Mucosa of descending colon (tissue), 3 donors: ENCODE results near the gene RPS16. TPM values are rescaled to one million over a fixed set of nuclear protein-coding genes. Genes with fewer than 3 reads are reported as not detected.

Source experiments
- ATAC-seq: fragments of 200-7000 bp; cut with Tn5 transposase; one replicate; pipeline ENCODE4 v1.9.1; 2020; ENCODE audit warnings: mild to moderate bottlenecking, moderate library complexity
- DNase-seq, 3 donors: peaks; one replicate each; pipeline ENCODE4 v3.0.0-alpha.2; 2020
- H3K36me3 ChIP-seq: fragments of 200-600 bp; one replicate; pipeline ENCODE4 v1.8.0; 2021; ENCODE audit warnings: low read depth, mild to moderate bottlenecking
- H3K4me1 ChIP-seq: fragments of 200-600 bp; one replicate; pipeline ENCODE4 v1.8.0; 2021; ENCODE audit warnings: low read depth, mild to moderate bottlenecking
- H3K4me3 ChIP-seq: fragments of 200-600 bp; one replicate; pipeline ENCODE4 v1.8.0; 2021; ENCODE audit warnings: mild to moderate bottlenecking
- H3K9me3 ChIP-seq: fragments of 200-600 bp; one replicate; pipeline ENCODE4 v1.8.0; 2021; ENCODE audit warnings: mild to moderate bottlenecking
- intact Hi-C, 2 donors: fragments of 100-400 bp; cut with DNase I in 1 of 2; cut with micrococcal nuclease in 1 of 2; formaldehyde crosslinking; loops; one replicate each; pipeline versions ENCODE4 v1.11.0 to v1.11.1; 2022; cut with DNase I, micrococcal nuclease
- microRNA-seq: library from miRNA; unstranded; fragments of <30 nt; microRNA quantifications from one replicate; pipeline ENCODE4, GENCODE V29; 2019
- total RNA-seq, 3 donors: library from RNA; stranded (reverse); fragmentation: NEBNext Ultra II Directional in 2 of 3; extraction: Animal tissue kit (Norgen Biotek cat#: 25700) in 2 of 3; gene quantifications; one replicate each; pipeline versions ENCODE4 v1.2.1 to v1.2.4, GENCODE V29; 2021 to 2023
- TF ChIP-seq, protein P1 (sequence below): fragments of 200-600 bp; IDR thresholded peaks from one replicate; pipeline ENCODE4 v1.8.0; 2022; ENCODE audit warnings: antibody characterized with exemption, mild to moderate bottlenecking
- donor health status: DM: no; HTN: no; CAD: no; lungs with moderate emphysema.
- donor health status: DM: no; HTN: no; CAD: no.
- donor health status: DM: no; HTN: yes; CAD: no.

The RPS16 gene
- total RNA-seq, 3 donors from 2014 or later, result 1,270 to 1,804 (median 1,507) TPM

DNA sequence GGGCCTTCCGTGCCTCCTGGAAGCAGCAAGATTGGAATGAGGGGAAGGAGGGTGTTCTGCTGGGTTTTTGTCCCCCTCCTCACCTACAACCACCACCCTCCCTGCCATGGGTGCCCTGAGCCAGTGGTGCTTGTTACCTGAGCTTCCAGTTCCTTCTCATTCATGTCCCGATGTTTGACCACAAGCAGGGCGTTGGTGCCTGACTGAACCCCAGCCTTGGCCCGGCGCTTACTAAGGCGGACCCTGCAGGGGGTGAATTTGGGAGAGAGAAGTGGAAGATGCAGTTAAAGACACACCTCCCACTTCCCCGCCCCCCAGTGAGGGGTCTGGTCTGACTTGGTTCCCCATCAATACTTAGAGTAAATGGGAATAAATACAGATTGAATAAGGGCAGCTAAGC lies 49.2 kb downstream of the RPS16 start:
- peaks cover 8% of the 10 kb centered on the region for H3K36me3 ChIP-seq
- no peak for DNase-seq
- no peak for ATAC-seq

DNA sequence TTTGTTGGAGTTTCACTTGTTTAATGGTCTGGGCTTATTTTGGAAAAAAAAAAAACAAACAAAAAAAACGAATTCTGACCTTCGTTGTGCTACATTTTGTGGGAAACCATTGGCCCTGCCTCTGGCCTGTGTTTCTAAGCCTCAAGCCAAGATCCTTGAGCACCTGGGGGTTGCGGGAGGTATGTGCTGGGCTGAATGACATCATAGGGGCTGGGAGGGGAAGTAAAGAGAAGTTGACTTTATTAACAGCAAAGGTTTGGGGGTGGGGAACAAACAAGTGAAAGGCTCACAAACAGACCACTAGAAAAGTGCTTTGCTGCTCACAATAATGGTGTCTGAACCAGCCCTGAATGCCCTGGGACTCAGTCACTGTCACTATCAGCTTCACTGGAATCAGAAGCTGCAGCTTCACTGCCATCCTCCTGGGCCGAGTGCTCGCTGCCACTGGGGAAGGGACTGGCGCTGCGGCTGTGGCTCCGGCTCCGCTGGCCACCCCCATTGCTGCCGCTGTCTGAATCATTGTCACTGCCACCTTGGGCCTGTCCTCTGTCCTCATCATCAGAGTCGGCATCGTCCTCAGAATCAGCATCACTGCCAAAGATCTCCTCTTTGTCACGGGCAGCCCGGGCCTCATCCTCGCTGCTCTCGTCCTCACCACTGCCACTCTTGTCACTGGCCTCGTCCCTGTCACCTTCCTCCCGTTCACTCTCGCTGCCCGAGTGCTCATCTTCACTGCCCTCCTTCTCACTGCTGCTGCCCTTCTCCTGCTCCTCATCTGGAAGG lies 49.9 kb downstream of the RPS16 start:
- DNase-seq (no peak), ATAC-seq (no peak)
- H3K36me3 ChIP-seq, result peaks cover 8% of the 10 kb centered on the region
- intact Hi-C loops, result no loop called here
- H3K4me3 ChIP-seq, result no peak overlapping the region
- no peaks in the 10 kb centered on the region for H3K9me3 ChIP-seq
- TF ChIP-seq, protein P1, sequence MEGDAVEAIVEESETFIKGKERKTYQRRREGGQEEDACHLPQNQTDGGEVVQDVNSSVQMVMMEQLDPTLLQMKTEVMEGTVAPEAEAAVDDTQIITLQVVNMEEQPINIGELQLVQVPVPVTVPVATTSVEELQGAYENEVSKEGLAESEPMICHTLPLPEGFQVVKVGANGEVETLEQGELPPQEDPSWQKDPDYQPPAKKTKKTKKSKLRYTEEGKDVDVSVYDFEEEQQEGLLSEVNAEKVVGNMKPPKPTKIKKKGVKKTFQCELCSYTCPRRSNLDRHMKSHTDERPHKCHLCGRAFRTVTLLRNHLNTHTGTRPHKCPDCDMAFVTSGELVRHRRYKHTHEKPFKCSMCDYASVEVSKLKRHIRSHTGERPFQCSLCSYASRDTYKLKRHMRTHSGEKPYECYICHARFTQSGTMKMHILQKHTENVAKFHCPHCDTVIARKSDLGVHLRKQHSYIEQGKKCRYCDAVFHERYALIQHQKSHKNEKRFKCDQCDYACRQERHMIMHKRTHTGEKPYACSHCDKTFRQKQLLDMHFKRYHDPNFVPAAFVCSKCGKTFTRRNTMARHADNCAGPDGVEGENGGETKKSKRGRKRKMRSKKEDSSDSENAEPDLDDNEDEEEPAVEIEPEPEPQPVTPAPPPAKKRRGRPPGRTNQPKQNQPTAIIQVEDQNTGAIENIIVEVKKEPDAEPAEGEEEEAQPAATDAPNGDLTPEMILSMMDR, result no peak
- H3K4me1 ChIP-seq, result peaks cover 8% of the 10 kb centered on the region

More for the DNA sequence above, 49.2 kb downstream of the RPS16 start:
- Histone ChIP-seq H3K9me3 (no peaks in the 10 kb centered on the region), H3K4me3 (no peak overlapping the region), H3K4me1 (peaks cover 8% of the 10 kb centered on the region)
- TF ChIP-seq, protein P1, result no peak
- intact Hi-C loops, result no loop called here

DNA sequence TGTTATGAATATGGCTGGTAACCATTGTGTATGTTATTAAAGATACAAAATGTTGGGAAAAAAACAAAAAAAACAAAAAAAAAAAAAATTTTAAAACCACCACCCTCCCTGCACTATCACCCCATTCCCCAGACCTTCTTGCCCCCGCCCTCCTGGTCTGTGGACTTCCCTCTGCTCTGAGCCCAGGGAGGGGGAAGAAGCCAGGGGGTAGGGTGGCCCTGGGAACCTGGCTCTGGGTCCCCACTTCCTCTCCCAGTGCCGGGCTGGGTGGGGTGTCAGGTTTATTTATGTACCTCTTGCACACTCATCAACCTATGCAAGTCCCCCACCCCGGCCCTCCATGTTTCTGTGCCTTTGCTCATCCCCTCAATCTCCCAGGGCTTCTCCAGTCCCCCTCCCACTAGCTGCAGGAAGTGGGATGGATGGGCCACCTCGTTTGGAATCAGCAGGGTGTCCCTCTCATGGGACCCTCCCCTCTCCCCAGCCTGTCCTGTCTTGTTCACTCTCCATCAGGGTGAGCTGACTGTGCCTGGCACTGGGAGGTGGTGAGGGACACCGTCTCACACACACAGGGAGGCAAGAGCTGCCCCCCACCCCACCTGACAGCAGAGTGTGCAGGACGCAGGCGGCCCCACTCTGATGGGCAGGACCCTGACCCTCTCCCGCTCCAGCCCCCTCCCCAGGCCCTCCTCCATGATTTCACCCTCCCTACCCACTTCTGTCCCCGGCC lies 50.7 kb downstream of the RPS16 start:
- Histone ChIP-seq H3K4me3 (no peak overlapping the region), H3K9me3 (no peaks in the 10 kb centered on the region), H3K4me1 (peaks cover 4% of the 10 kb centered on the region), H3K36me3 (peaks cover 16% of the 10 kb centered on the region)
- TF ChIP-seq, protein P1, result no peak
- DNase-seq (no peak), ATAC-seq (no peak)
- intact Hi-C loops, result no loop called here

Small RNAs within 50 kb of the gene (microRNA-seq; reads per million reads assigned to microRNA genes)
- 0.93 reads per million for gene MIR4530

Other genes starting within 250 kb of the RPS16 start
- under 1 TPM in 1 of 3 donors, not detected in 2; 0.14 TPM for gene NCCRP1, start 239.0 kb downstream of the RPS16 start, total RNA-seq
- gene SYCN, start 231.7 kb downstream of the RPS16 start, total RNA-seq, result not detected
- not detected for gene IFNL3, start 190.9 kb downstream of the RPS16 start, total RNA-seq
- not detected for gene IFNL4, start 187.1 kb downstream of the RPS16 start, total RNA-seq
- not detected for gene IFNL2, start 167.6 kb downstream of the RPS16 start, total RNA-seq
- gene IFNL1, start 139.5 kb downstream of the RPS16 start, total RNA-seq, result not detected
- 1 to 10 TPM in 1 of 3 donors, under 1 TPM in 2; 0.34 to 2.3 (median 0.52) TPM for gene LRFN1, start 115.1 kb downstream of the RPS16 start, total RNA-seq
- gene GMFG, start 99.9 kb downstream of the RPS16 start, total RNA-seq, result 10 to 100 TPM; 10.3 to 23.8 (median 14.1) TPM
- gene SAMD4B, start 93.5 kb downstream of the RPS16 start, total RNA-seq, result 10 to 100 TPM; 55.1 to 91.5 (median 67.4) TPM
- gene PAF1, start 44.8 kb downstream of the RPS16 start, total RNA-seq, result 10 to 100 TPM; 28.1 to 44.8 (median 32.3) TPM
- 10 to 100 TPM; 28.4 to 31.2 (median 28.8) TPM for gene MED29, start 44.6 kb downstream of the RPS16 start, total RNA-seq
- gene ZFP36, start 29.1 kb downstream of the RPS16 start, total RNA-seq, result 100 to 1,000 TPM; 200 to 236 (median 235) TPM
- gene PLEKHG2, start 23.3 kb downstream of the RPS16 start, total RNA-seq, result 10 to 100 TPM in 2 of 3 donors, 1 to 10 TPM in 1; 6.5 to 26.7 (median 17.9) TPM
- gene SUPT5H, start 9.6 kb upstream of the RPS16 start, total RNA-seq, result 100 to 1,000 TPM; 101 to 122 (median 102) TPM
- 10 to 100 TPM; 52.6 to 57.9 (median 57.7) TPM for gene TIMM50, start 44.9 kb upstream of the RPS16 start, total RNA-seq
- not detected for gene DLL3, start 63.0 kb upstream of the RPS16 start, total RNA-seq
- gene SELENOV, start 79.2 kb upstream of the RPS16 start, total RNA-seq, result not detected
- 1 to 10 TPM in 1 of 3 donors, under 1 TPM in 2; 0.20 to 4.2 (median 0.72) TPM for gene EID2B, start 96.9 kb upstream of the RPS16 start, total RNA-seq
- gene EID2, start 104.2 kb upstream of the RPS16 start, total RNA-seq, result 10 to 100 TPM in 1 of 3 donors, 1 to 10 TPM in 2; 7.0 to 14.7 (median 9.6) TPM
- gene LGALS13, start 166.6 kb upstream of the RPS16 start, total RNA-seq, result not detected
- gene LGALS16, start 220.0 kb upstream of the RPS16 start, total RNA-seq, result not detected